ENCODE measurements around the gene AUTS2.

GRCh38 chr7:69910150-69910549 is 311.9 kb downstream of the AUTS2 start:
- TF ChIP-seq CTCF (IDR thresholded peaks at IDR 0.05), result no peak
- TF ChIP-seq POLR2A (IDR thresholded peaks at IDR 0.05), result no peak
